HG03342 (cell line): ENCODE results near the gene CCDC12.
"Not testable (repeated sequence)": the region's sequence is repeated elsewhere in the genome, so short reads cannot be mapped to it uniquely, and the experiment has no call there.

ENCODE experiments used
- ATAC-seq: cut with Tn5 transposase; IDR thresholded peaks from one replicate; pipeline ENCODE4 v1.9.1; 2021; ENCODE audit warnings: mild to moderate bottlenecking, moderate library complexity; ENCODE audit not compliant: unreplicated experiment

Gene CCDC12

GRCh38 chr3:46982546-46982945 is 6.0 kb upstream of the CCDC12 start:
- no peak for ATAC-seq

- no peak for ATAC-seq
Observed at GRCh38 chr3:46981932-46982471, 5.5 kb upstream of the CCDC12 start.

GRCh38 chr3:46979958-46980497 is 3.5 kb upstream of the CCDC12 start:
- ATAC-seq, result peak; percentile 11

GRCh38 chr3:46978985-46979944 is 2.7 kb upstream of the CCDC12 start, which contains the start of gene NBEAL2:
Gene NBEAL2, plus strand, starts transcription at chr3:46979666. Its CDS starts 196 bp downstream, at chr3:46979862.
- ATAC-seq, result peak; percentile 70

- ATAC-seq, result no peak
Observed at GRCh38 chr3:46978381-46978780, 1.8 kb upstream of the CCDC12 start.

GRCh38 chr3:46977811-46978195 is 1.3 kb upstream of the CCDC12 start:
- ATAC-seq, result no peak

- no peak for ATAC-seq
Observed at GRCh38 chr3:46974421-46975171, 1.9 kb downstream of the CCDC12 start.

- ATAC-seq, result no peak
Observed at GRCh38 chr3:46972396-46972795, 4.1 kb downstream of the CCDC12 start.

- ATAC-seq, result no peak
Observed at GRCh38 chr3:46971742-46972141, 4.8 kb downstream of the CCDC12 start.

GRCh38 chr3:46971151-46971550 is 5.4 kb downstream of the CCDC12 start:
- ATAC-seq, result no peak

- no peak for ATAC-seq
Observed at GRCh38 chr3:46970391-46971091, 6.0 kb downstream of the CCDC12 start.

GRCh38 chr3:46968783-46969428 is 7.6 kb downstream of the CCDC12 start:
- ATAC-seq, result no peak

- no peak for ATAC-seq
Observed at GRCh38 chr3:46966811-46967210, 9.7 kb downstream of the CCDC12 start.

- ATAC-seq, result no peak
Observed at GRCh38 chr3:46965151-46965550, 11.4 kb downstream of the CCDC12 start.

- not testable (repeated sequence) for ATAC-seq
Observed at GRCh38 chr3:46964038-46964590, 12.4 kb downstream of the CCDC12 start.

- ATAC-seq, result no peak
Observed at GRCh38 chr3:46962990-46963389, 13.6 kb downstream of the CCDC12 start.

- ATAC-seq, result no peak
Observed at GRCh38 chr3:46962427-46962826, 14.1 kb downstream of the CCDC12 start.

GRCh38 chr3:46960835-46961234 is 15.7 kb downstream of the CCDC12 start:
- no peak for ATAC-seq

- no peak for ATAC-seq
Observed at GRCh38 chr3:46960081-46960701, 16.4 kb downstream of the CCDC12 start.
